Measurements from ENCODE around the gene ACTR5.

Gene ACTR5

DNA sequence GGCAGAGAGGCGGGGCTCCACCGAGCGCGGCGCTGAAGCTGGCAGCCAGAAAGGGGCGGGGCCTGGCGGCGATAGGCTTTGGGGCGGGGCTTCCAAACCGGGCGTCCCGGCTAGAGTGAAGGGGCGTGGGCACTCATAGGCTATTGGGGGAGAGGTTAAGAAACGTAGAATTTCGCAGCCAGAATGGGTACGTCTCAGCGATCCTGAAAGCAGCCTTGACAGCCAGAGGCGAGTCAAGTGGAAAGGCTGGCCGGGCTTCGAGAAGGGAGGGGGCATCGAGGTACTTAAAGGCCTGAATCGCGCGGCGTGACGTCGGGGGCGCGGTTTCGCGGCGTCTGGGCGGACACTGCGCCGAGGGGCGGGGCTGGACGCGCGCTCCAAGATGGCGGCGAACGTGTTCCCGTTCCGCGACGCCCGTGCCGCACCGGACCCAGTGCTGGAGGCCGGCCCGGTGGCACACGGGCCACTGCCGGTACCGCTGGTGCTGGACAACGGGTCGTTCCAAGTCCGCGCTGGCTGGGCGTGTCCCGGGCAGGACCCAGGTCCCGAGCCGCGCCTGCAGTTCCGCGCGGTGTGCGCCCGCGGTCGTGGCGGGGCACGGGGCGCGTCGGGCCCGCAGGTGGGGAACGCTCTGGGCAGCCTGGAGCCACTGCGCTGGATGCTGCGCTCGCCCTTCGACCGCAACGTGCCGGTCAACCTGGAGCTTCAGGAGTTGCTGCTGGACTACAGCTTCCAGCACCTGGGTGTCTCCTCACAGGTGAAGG lies at the start of gene ACTR5:
Gene ACTR5, plus strand, starts transcription at position 364 of the 764 bp plus-strand sequence. Its CDS starts 19 bp downstream, at position 383.
- peak; percentile 87 for DNase-seq

- no peak for DNase-seq
Observed at GRCh38 chr20:38698541-38698940, 49.7 kb upstream of the ACTR5 start.

DNA sequence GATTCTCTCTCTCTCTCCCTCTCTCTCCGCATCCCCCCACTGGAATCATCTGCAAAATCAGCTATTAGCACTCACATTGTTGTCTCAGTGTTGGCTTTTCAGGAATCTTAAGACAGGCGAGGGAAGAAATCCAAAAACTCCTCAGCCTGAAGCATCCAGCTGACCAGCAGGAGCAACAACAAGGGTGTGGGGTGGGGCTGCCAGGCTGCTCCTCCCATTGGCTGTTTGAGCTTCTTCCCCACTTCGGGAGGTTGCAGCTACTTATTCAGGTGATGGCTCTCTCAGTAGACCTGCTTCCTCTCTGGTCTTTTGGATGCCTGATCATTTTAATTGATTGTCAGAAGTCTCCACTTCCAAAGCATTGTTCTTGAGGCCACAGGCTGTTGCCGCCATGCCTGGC lies 48.1 kb upstream of the ACTR5 start:
- no peak for DNase-seq

GRCh38 chr20:38700926-38701325 lies 47.3 kb upstream of the ACTR5 start:
- DNase-seq, result no peak

GRCh38 chr20:38703526-38703925 lies 44.7 kb upstream of the ACTR5 start:
- DNase-seq, result no peak

DNA sequence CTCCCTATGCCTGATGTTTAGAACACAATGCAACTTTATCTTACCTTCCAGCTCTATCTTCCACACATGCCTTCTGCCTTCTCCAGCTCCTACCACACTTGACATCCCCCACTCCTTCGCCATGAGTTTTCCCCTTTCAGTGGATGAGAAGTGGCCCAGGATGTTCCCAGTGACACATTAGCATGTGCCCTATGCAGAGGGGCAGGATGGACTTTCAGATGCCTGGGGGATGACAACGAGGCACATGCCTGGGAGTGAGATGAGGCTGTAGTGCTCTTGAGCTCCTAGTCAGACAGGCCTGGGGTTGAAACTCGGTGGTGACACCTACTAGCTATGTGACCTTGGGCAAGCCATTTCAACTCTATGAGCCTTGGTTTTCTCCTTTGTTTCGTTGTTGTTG lies 44.1 kb upstream of the ACTR5 start:
- DNase-seq, result no peak

- no peak for DNase-seq
Observed at GRCh38 chr20:38706509-38706908, 41.8 kb upstream of the ACTR5 start.

DNA sequence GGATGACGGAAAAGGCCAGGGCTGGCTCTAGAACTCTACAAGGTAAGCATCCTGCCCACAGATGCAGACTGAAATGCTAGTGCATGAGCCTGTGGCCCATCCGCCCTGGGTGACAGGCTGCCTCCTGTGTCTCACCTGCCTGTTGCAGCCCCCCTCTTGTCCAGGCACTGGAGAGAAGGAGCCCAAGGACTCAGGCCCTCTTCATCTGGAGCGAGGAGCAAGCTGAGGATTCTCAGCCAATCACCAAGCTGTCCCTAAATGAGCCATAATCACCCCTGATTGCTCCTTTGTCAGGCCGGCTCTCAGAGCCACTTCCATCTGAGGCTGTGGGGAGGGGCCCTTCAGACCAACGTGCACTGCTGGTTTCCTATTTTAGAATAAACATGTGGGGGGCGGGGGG lies 34.0 kb upstream of the ACTR5 start:
- no peak for DNase-seq

DNA sequence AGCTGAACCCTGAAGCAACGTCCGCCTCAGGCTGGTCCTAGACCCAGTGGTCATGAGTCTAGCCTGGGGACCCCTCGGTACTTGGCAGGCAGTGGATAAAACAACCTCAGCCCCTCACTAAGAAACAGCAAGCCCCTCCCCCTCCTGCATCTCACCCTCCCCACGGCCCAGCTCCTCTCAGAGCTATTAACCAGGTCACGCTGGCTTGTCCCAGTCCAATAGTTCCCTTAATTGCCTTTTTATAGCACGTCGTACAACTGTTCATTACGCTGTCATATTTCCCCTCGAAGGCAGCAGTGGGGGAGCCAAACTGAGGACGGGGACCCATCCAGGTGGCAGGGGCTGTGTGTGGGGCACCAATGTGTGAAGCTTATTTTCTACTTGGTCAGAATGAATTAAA lies 32.6 kb upstream of the ACTR5 start:
- no peak for DNase-seq

- DNase-seq, result no peak
Observed at GRCh38 chr20:38722683-38723016, 25.6 kb upstream of the ACTR5 start.

- no peak for DNase-seq
Observed at GRCh38 chr20:38723017-38723847, 25.0 kb upstream of the ACTR5 start.

DNA sequence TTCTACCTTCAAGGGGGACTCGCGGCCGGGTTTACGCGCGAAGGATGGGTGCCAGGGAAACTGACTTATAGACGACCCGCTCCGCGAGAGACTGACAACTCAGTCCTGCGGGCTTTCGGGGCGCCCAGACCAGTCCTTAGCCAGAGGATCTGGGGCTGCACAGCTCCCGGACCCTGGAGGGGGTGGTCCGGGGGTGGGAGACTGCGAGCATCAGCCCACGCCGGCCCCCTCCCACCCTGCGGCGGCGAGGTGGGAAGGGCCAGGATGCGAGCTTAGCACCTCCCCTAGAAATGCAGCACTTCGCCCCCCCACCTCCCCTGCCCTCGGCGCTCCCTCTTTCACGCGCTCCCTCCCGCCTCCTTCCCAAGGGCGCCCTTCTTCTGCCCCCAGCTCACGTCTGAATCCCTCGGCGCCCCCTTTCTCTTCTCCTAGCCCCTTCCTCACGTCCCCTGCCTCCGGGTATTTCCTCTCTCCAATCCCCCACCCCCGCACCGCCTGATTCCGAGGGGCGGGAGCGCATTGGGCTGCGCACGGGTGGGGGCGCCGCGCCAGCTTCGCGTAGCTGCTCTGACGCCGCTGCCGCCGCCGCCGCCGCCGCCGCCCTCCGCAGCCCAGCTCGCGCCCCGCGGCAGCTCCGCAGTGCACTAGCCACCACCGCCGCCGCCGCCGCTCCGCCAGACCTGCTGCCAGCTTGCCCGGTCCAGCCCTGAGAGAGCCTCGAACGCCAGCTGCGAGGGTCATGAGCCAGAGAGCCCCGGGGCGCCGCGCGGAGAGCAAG lies 24.2 kb upstream of the ACTR5 start, which contains the start of gene SLC32A1:
Gene SLC32A1, plus strand, starts transcription at position 639 of the 778 bp plus-strand sequence. CDS start 239 bp downstream, outside the sequence.
- no peak for DNase-seq

- no peak for DNase-seq
Observed at GRCh38 chr20:38724626-38725147, 23.6 kb upstream of the ACTR5 start.

- DNase-seq, result no peak
Observed at GRCh38 chr20:38725148-38725901, 22.9 kb upstream of the ACTR5 start.

- no peak for DNase-seq
Observed at GRCh38 chr20:38725931-38726803, 22.1 kb upstream of the ACTR5 start.

DNA sequence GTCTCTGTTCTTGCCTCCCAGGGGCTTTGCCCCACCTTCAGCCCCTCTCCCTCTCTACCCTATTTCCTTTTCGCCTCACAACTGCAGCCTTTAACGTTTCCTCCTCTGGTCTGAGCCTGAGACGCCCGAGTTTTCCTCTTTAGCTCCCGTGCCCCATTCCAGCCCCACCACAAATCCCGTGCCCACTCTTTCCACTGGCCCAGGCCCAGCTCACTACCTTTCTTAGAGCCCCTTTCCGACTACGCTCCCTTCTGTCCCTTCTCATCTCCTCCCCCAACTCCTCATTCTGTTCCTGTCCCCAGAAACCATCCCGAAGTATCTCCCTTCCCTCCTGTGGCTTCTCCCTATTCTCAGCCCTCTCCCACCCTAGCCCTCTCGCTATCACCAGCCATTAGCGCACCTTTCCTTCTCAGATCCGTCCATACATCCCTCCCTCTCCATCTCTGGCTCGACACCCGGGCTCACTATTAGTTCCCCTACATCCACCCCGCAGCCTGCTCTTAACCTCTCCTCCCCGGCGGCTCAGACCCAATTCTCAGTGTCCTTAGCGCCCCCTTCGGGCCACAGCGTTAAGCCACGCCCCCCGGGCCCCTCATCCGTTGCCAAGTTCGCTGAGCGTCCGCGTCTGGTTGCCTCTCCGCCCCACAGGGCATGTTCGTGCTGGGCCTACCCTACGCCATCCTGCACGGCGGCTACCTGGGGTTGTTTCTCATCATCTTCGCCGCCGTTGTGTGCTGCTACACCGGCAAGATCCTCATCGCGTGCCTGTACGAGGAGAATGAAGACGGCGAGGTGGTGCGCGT lies 21.3 kb upstream of the ACTR5 start:
- DNase-seq, result no peak

GRCh38 chr20:38727607-38728190 lies 20.6 kb upstream of the ACTR5 start:
- no peak for DNase-seq

- no peak for DNase-seq
Observed at GRCh38 chr20:38728191-38728781, 20.0 kb upstream of the ACTR5 start.

- DNase-seq, result no peak
Observed at GRCh38 chr20:38728911-38729642, 19.2 kb upstream of the ACTR5 start.

All from AML-193 (cell line).